ENCODE data around the gene TPRG1L. TPM values are rescaled to one million over a fixed set of nuclear protein-coding genes. Genes with fewer than 3 reads are reported as not detected.

TPRG1L gene
- total RNA-seq, 1 donor from 2014 or later: 26.6 TPM

DNA sequence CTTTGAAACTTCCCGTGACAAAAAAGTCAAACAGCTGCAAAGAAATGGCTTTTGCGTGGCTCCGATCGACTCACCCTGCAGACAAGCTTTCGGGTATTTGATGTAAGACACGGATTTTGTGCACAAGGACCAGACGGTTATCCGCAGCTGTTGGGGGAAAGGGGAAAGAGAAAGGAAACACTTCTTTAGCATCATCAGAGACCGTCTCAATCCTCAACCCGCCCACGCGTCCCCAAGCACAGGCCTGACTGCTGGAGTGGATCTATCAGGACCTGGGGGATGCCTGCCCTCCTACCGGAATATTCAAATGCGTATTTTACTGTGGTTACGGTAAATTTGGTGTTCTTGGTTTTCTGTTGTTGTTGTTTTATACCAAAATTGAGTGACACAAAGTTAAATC, 13.9 kb downstream of the TPRG1L start:
- Mint-ChIP-seq H3K4me1 (ENCODE audit: unreplicated experiment) (no peaks in the 10 kb centered on the region), H3K9me3 (no peaks in the 10 kb centered on the region), H3K4me3 (no peak overlapping the region), H3K27me3 (no peaks in the 10 kb centered on the region), H3K27ac (no peak overlapping the region), H3K36me3 (no peaks in the 10 kb centered on the region)
- no peak for DNase-seq (ENCODE audit: extremely low spot score, unreplicated experiment)
- TF ChIP-seq, protein P1, sequence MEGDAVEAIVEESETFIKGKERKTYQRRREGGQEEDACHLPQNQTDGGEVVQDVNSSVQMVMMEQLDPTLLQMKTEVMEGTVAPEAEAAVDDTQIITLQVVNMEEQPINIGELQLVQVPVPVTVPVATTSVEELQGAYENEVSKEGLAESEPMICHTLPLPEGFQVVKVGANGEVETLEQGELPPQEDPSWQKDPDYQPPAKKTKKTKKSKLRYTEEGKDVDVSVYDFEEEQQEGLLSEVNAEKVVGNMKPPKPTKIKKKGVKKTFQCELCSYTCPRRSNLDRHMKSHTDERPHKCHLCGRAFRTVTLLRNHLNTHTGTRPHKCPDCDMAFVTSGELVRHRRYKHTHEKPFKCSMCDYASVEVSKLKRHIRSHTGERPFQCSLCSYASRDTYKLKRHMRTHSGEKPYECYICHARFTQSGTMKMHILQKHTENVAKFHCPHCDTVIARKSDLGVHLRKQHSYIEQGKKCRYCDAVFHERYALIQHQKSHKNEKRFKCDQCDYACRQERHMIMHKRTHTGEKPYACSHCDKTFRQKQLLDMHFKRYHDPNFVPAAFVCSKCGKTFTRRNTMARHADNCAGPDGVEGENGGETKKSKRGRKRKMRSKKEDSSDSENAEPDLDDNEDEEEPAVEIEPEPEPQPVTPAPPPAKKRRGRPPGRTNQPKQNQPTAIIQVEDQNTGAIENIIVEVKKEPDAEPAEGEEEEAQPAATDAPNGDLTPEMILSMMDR (conservative IDR thresholded peaks at IDR 0.05): no peak

DNA sequence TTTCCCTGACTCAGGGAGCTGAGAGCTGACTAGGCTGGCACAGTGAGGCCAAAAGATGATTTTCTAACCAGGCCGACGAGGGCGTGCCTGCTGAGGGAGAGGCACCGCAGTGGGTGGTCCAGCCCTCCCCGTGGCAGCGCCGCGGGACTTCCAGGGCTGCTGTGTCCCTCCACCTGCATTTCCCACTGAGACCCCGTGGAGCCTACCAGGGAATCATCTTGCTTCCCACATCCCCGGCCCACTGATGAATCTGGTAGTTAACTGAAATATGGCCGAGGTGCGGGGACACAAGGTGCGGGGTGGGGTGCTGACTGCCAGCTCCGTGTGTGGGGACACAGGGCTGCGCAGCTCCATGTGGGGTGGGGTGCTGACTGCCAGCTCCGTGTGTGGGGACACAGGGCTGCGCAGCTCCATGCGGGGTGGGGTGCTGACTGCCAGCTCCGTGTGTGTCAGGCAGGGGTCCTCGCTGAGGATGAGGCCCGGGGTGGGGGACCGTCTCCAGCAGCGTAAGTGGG, 14.6 kb downstream of the TPRG1L start:
- TF ChIP-seq, protein P1 (conservative IDR thresholded peaks at IDR 0.05): no peak
- Mint-ChIP-seq H3K27me3 (no peaks in the 10 kb centered on the region), H3K27ac (no peak overlapping the region), H3K9me3 (no peaks in the 10 kb centered on the region), H3K36me3 (no peaks in the 10 kb centered on the region), H3K4me3 (no peak overlapping the region), H3K4me1 (ENCODE audit: unreplicated experiment) (no peaks in the 10 kb centered on the region)
- no peak for DNase-seq (ENCODE audit: extremely low spot score, unreplicated experiment)

GRCh38 chr1:3640121-3640837, 15.5 kb downstream of the TPRG1L start:
- DNase-seq (ENCODE audit: extremely low spot score, unreplicated experiment): no peak
- no peaks in the 10 kb centered on the region for H3K9me3 Mint-ChIP-seq
- no peaks in the 10 kb centered on the region for H3K36me3 Mint-ChIP-seq
- no peaks in the 10 kb centered on the region for H3K27me3 Mint-ChIP-seq
- no peaks in the 10 kb centered on the region for H3K4me1 Mint-ChIP-seq (ENCODE audit: unreplicated experiment)
- H3K4me3 Mint-ChIP-seq: no peak overlapping the region
- H3K27ac Mint-ChIP-seq: no peak overlapping the region
- TF ChIP-seq, protein P1 (conservative IDR thresholded peaks at IDR 0.05): no peak

DNA sequence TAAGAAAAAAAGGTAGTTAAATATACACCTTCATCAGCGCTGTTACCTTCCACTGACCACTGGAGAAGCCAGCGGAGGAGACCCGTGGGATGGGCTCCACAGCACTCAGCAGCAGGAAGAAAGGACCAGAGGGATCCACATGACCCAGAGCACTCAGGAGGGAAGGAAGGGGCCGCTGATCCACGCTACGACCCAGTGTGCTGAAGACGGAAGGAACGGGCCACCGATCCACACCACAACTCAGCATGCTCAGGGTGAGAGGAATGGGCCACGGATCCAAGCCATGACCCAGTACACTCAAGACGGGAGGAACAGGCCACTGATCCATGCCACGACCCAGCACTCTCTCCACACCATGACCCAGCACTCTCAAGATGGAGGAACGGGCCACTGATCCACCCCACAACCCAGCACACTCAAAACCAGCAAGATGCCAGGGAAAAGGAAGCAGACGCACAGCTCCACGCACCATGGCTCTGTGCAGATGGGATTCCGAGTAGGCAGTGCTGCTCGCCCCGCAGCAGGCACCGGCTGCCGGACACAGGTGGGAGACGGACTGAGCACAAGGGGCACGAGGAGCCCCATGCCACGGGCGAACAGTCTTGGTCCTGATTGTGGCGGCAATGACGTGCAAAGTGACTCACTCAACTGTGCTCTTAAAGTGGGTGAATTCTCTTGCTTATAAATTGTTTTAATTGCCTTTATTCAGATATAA, 16.4 kb downstream of the TPRG1L start:
- no peak for DNase-seq (ENCODE audit: extremely low spot score, unreplicated experiment)
- Mint-ChIP-seq H3K4me3 (no peak overlapping the region), H3K27me3 (no peaks in the 10 kb centered on the region), H3K36me3 (peaks cover 3% of the 10 kb centered on the region), H3K4me1 (ENCODE audit: unreplicated experiment) (no peaks in the 10 kb centered on the region), H3K9me3 (no peaks in the 10 kb centered on the region), H3K27ac (no peak overlapping the region)
- TF ChIP-seq, protein P1 (conservative IDR thresholded peaks at IDR 0.05): no peak

DNA sequence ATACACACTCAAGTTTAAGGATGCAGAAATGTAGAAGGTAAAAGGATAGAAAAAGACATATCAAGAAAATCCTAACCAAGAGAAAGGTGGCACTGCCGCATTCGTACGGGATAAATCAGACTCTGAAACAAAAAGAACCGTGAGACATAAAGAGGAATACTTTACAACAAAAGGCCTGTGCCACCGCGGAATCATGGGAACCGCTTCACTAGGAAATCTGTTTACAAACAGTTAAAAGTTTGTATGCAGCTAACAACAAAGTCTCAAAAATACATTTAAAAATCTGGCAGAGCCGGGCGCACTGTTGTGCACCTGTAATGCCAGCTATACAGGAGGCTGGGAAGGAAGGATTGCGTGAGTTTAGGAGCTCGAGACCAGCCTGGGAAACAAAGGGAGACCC, 17.0 kb downstream of the TPRG1L start:
- no peak for DNase-seq (ENCODE audit: extremely low spot score, unreplicated experiment)
- Mint-ChIP-seq H3K9me3 (no peaks in the 10 kb centered on the region), H3K27ac (no peak overlapping the region), H3K4me1 (ENCODE audit: unreplicated experiment) (no peaks in the 10 kb centered on the region), H3K36me3 (peaks cover 3% of the 10 kb centered on the region), H3K4me3 (no peak overlapping the region), H3K27me3 (no peaks in the 10 kb centered on the region)
- TF ChIP-seq, protein P1 (conservative IDR thresholded peaks at IDR 0.05): no peak

Data from type B pancreatic cell (in vitro differentiated cells).